ENCODE measurements around the gene TSHZ1.

The TSHZ1 gene

DNA sequence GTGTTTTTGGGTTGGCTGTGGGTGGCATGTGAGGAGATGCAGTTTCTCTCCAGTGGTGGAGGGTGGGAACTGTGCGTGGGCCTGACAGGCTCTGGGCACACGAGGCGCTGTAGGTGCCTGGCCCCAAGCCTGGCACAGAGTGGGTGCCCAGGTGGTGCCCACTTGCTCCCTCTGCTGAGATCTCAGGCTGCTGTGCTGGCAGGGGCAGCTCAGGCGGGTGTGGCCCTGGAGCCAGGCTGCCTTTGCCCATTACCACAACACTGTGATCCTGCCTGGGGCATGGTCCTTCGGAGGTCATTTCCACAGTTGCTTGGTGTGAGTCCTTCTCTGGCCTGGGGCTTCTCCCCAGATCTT is 20.4 kb downstream of the TSHZ1 start:
- Histone ChIP-seq H3K9ac (ENCODE audit: low read depth, low read length) (no peak overlapping the region), H3K36me3 (ENCODE audit: control insufficient read depth, insufficient read depth, low read length) (no peaks in the 10 kb centered on the region), H3K9me3 (ENCODE audit: control insufficient read depth, insufficient read depth, low read length) (no peaks in the 10 kb centered on the region), H3K4me1 (ENCODE audit: control insufficient read depth, insufficient read depth, low read length) (no peaks in the 10 kb centered on the region), H3K27me3 (ENCODE audit: control insufficient read depth, insufficient read depth, low read length) (no peaks in the 10 kb centered on the region), H3K4me3 (ENCODE audit: low read depth, low read length) (no peak overlapping the region)

DNA sequence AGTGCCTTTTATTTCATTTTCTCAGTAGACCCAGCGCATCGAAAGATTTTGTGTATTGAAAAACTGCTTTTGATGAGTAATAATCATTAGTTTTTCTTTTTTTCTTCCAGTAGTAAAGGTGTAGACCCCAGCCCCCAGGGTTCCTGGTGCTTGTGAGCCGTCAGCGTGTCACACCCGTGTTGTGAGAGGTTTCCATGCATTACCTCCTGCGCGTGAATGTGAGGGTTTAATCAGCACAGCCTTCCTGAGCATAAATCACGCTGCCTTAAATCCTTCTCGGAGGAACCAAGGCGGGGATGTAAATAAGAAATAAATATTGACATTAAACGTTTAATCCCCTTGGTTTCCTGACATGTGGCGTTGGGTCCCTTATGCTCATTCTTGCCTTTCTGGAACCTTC is 24.3 kb downstream of the TSHZ1 start:
- Histone ChIP-seq H3K4me1 (ENCODE audit: control insufficient read depth, insufficient read depth, low read length) (no peaks in the 10 kb centered on the region), H3K9ac (ENCODE audit: low read depth, low read length) (no peak overlapping the region), H3K4me3 (ENCODE audit: low read depth, low read length) (no peak overlapping the region), H3K9me3 (ENCODE audit: control insufficient read depth, insufficient read depth, low read length) (no peaks in the 10 kb centered on the region), H3K27me3 (ENCODE audit: control insufficient read depth, insufficient read depth, low read length) (no peaks in the 10 kb centered on the region), H3K36me3 (ENCODE audit: control insufficient read depth, insufficient read depth, low read length) (no peaks in the 10 kb centered on the region)

DNA sequence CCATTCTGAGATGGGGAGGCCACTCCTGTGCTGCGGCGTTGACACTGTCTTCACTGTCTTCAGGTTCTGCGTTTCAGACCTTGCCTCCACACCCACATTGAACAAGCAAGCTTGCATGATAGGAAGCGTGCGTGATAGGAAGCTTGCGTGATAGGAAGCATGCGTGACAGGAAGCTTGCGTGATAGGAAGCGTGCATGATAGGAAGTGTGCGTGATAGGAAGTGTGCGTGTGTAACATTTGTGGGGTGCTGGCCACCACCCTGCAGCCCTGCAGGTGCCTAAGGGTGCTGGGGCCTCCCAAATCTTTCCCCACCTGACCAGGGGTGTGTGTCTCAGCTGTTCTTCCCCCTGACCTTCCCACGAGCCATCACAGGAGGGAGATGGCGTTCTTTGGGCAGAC is 25.3 kb downstream of the TSHZ1 start:
- H3K9ac ChIP-seq (ENCODE audit: low read depth, low read length), result no peak overlapping the region
- H3K4me3 ChIP-seq (ENCODE audit: low read depth, low read length), result no peak overlapping the region
- no peaks in the 10 kb centered on the region for H3K27me3 ChIP-seq (ENCODE audit: control insufficient read depth, insufficient read depth, low read length)
- H3K9me3 ChIP-seq (ENCODE audit: control insufficient read depth, insufficient read depth, low read length), result no peaks in the 10 kb centered on the region
- H3K4me1 ChIP-seq (ENCODE audit: control insufficient read depth, insufficient read depth, low read length), result no peaks in the 10 kb centered on the region
- H3K36me3 ChIP-seq (ENCODE audit: control insufficient read depth, insufficient read depth, low read length), result no peaks in the 10 kb centered on the region

DNA sequence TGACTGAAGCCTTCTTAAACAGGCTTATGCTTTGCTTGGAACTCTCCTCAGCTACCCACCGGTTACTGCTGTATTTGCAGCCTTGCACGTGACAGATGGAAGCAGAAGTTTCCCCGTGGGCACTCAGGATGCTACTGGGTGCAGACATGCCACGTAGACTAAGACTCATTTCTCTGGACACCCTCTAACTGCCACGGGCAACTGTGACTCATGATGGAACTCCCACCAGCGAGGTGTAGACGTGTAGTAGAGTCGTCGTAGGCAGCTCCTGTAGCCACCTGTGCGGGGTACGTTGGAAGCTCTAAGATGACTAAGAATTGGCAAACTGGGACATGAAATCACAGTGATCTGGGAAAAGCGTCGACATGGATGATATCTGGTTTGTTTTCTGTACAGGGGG is 27.5 kb downstream of the TSHZ1 start:
- H3K4me1 ChIP-seq (ENCODE audit: control insufficient read depth, insufficient read depth, low read length), result no peaks in the 10 kb centered on the region

DNA sequence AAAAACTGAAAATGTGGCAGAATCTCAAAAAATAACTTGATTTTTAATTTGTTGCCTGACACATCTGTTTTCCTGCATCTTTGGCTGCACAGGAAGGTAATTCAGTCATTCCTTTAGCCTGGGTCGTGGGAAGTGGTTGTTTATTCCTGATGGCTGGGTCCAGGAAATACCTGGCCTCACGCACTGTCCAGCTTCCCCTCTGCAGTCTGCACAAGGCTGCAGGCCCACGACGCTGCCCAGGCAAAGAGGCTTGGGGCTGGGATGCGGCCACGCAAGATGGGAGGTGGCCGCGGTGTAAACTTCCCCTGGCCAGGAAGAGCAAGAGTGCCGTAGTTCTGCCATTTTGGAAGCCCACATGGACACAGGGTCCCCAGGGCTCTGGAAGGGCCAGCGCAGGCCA is 28.2 kb downstream of the TSHZ1 start:
- no peaks in the 10 kb centered on the region for H3K4me1 ChIP-seq (ENCODE audit: control insufficient read depth, insufficient read depth, low read length)
- H3K36me3 ChIP-seq (ENCODE audit: control insufficient read depth, insufficient read depth, low read length), result no peaks in the 10 kb centered on the region
- no peak overlapping the region for H3K4me3 ChIP-seq (ENCODE audit: low read depth, low read length)
- no peak overlapping the region for H3K9ac ChIP-seq (ENCODE audit: low read depth, low read length)
- no peaks in the 10 kb centered on the region for H3K27me3 ChIP-seq (ENCODE audit: control insufficient read depth, insufficient read depth, low read length)
- no peaks in the 10 kb centered on the region for H3K9me3 ChIP-seq (ENCODE audit: control insufficient read depth, insufficient read depth, low read length)

More for the DNA sequence above, 27.5 kb downstream of the TSHZ1 start:
- no peak overlapping the region for H3K9ac ChIP-seq (ENCODE audit: low read depth, low read length)
- no peaks in the 10 kb centered on the region for H3K9me3 ChIP-seq (ENCODE audit: control insufficient read depth, insufficient read depth, low read length)
- H3K4me3 ChIP-seq (ENCODE audit: low read depth, low read length), result no peak overlapping the region
- no peaks in the 10 kb centered on the region for H3K27me3 ChIP-seq (ENCODE audit: control insufficient read depth, insufficient read depth, low read length)
- no peaks in the 10 kb centered on the region for H3K36me3 ChIP-seq (ENCODE audit: control insufficient read depth, insufficient read depth, low read length)

DNA sequence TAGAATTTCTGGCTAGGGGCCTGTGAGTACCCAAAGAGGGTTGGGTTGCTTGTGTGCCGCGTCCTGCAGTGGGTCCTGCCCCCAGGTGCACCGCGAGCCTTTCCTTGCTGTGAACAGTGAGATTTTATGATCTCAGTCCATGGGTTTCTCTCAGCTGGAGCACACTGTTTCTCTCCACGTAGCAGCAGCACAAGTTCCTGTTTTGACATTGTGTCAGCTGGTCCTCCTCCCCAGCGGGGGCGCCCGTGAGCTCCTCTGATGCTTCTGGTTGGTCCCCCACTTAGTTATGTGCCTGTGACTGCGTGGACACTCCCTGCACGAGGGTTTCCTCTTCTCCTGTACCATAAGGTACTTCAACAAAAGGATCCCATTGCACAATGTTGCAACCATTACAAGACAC is 29.8 kb downstream of the TSHZ1 start:
- Histone ChIP-seq H3K36me3 (ENCODE audit: control insufficient read depth, insufficient read depth, low read length) (no peaks in the 10 kb centered on the region), H3K4me3 (ENCODE audit: low read depth, low read length) (no peak overlapping the region), H3K9me3 (ENCODE audit: control insufficient read depth, insufficient read depth, low read length) (no peaks in the 10 kb centered on the region), H3K27me3 (ENCODE audit: control insufficient read depth, insufficient read depth, low read length) (no peaks in the 10 kb centered on the region), H3K4me1 (ENCODE audit: control insufficient read depth, insufficient read depth, low read length) (no peaks in the 10 kb centered on the region), H3K9ac (ENCODE audit: low read depth, low read length) (no peak overlapping the region)

DNA sequence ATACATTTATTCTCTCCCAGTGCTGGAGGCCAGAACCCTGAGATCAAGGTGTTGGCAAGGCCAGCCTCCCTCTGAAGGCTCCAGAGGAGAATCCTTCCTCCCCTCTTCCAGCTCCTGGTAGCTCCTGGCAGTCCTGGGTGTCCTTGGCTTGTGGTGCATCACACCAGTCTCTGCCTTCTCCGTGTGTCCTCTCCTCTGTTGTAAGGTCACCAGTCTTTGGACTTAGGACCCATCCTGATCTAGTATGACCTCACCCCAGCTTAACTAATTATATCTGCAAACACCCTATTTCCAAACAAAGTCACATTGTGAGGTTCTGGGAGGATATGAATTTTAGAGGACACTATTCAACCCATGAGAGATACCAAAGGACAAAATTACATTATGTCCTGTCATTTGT is 31.1 kb downstream of the TSHZ1 start:
- no peak overlapping the region for H3K9ac ChIP-seq (ENCODE audit: low read depth, low read length)
- no peaks in the 10 kb centered on the region for H3K9me3 ChIP-seq (ENCODE audit: control insufficient read depth, insufficient read depth, low read length)
- H3K4me1 ChIP-seq (ENCODE audit: control insufficient read depth, insufficient read depth, low read length), result no peaks in the 10 kb centered on the region
- no peak overlapping the region for H3K4me3 ChIP-seq (ENCODE audit: low read depth, low read length)
- H3K36me3 ChIP-seq (ENCODE audit: control insufficient read depth, insufficient read depth, low read length), result no peaks in the 10 kb centered on the region
- H3K27me3 ChIP-seq (ENCODE audit: control insufficient read depth, insufficient read depth, low read length), result no peaks in the 10 kb centered on the region

DNA sequence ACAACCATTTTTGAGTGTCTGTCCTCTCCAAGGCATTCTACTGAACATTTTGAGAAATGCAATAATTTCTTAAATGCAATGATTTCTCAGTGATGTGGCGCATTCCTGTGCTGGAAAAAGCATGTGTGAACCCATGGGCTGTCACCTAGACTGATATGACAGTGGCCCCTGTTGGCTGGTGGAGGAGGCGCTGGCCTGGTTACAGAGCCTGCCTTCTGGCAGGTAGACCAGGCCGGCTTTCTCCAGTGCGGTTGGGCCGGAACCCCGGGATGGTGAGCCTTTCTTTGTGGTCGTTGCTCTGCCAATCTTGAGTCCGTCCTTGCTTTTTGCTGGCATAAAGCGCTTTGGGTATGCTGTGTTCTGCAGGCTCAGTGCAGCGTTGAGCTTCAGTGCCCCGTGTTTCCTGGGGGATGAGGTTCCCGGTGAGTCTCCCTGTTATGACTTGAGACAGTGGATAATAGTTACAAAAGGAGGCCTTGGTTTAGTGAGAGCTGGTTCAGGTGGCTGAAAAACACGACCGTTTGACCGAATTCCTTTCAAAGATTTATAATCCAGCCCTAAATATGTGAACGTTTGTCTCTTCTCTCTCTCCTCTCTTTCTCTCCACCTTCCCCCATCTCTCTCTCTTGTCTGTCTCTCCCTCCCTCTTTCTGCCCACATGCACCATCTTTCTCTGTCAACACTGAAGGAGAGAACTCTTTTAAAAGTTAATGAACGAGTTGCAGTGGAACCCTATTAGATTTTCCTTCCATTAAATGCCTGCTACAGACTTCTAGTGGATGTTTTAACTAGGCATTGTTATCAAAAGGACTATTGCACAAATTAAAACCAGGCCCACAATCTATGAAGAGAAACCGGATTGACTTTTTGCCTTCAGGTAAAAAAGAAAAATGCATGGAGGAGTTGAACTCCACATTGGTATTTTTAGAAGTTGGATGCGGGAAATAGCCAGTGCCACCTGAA is 34.0 kb downstream of the TSHZ1 start:
- Histone ChIP-seq H3K27me3 (ENCODE audit: control insufficient read depth, insufficient read depth, low read length) (no peaks in the 10 kb centered on the region), H3K4me3 (ENCODE audit: low read depth, low read length) (no peak overlapping the region), H3K36me3 (ENCODE audit: control insufficient read depth, insufficient read depth, low read length) (no peaks in the 10 kb centered on the region)

DNA sequence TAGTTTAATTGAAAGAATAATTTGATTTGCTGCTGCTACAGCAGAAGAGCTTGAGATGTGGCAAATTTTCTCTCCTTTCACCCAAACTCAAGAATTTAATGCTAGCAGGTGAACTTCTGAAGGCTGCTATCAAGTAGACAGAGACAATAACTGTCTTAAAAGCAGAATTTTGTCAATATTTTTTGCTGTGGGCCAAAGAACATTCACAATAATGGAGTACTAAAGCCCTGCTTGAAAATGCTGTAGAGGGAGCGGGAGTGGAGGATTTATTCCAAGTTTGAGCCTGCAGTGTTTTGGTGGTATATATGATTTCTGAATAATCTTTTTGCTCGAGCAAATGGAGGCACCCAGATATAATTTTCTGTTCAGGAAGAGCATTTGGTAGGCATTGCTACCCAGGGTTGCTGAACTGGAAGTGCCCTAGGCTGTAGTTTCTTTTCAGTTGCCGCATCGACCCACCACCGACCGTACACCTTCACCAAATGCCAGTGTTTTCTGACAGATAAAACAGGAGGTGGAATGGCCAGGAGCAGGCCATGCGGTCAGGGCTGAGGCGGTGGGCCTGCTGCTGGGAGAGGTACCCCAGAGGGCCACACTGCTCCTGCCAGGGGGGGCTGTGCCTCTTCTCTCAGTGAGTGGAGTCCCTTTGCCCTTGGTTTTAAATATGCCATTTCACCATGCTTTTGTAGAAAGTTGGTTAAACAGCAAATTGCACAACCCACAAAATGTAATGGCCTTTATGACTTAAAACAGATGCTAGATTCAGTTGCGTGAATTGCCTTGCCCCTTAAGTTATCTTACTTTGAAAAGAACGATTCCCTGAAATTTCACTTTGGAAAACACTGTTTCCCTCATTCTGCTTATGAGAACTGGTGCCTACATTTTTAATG is 36.4 kb downstream of the TSHZ1 start:
- Histone ChIP-seq H3K4me3 (ENCODE audit: low read depth, low read length) (no peak overlapping the region), H3K4me1 (ENCODE audit: control insufficient read depth, insufficient read depth, low read length) (no peaks in the 10 kb centered on the region), H3K9ac (ENCODE audit: low read depth, low read length) (no peak overlapping the region), H3K9me3 (ENCODE audit: control insufficient read depth, insufficient read depth, low read length) (no peaks in the 10 kb centered on the region), H3K27me3 (ENCODE audit: control insufficient read depth, insufficient read depth, low read length) (no peaks in the 10 kb centered on the region), H3K36me3 (ENCODE audit: control insufficient read depth, insufficient read depth, low read length) (no peaks in the 10 kb centered on the region)

More for the DNA sequence above, 34.0 kb downstream of the TSHZ1 start:
- Histone ChIP-seq H3K9me3 (ENCODE audit: control insufficient read depth, insufficient read depth, low read length) (no peaks in the 10 kb centered on the region), H3K4me1 (ENCODE audit: control insufficient read depth, insufficient read depth, low read length) (no peaks in the 10 kb centered on the region), H3K9ac (ENCODE audit: low read depth, low read length) (no peak overlapping the region)

DNA sequence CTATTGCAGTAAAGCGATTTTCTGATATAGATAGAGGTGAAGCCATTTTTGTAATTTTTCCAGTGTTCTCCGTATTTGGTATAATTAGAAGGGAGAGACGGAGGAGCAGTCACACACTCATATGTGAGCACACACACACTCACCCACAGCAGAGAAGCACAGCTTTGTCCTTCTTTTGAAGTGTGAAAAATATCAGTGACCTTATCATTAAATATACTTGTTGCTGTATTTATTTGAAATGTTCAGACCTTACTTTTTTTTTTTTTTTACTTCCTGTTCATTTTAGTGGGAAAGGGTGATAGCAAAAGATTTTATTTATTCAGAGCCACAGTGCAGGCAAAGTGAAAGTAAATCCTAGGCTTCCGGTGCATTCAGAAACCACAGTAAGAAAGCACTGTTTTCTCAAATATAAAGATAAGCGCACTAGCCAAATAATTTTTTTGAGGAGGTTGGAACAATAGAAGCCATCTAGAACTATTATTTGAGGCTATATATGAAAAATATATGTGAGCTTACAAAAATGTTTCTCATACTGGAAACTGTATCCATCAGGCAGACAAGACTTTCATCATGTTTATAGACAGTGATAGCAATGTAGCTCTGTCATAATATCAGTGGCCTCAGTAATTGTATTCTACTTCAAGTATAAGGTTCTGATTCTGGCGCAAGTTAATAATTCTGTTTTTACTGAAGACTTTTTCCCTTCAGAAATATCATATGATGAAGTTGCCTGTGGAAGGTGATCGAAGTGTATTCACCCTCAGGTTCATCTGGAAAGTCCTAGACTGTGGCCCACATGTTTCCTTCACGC is 37.2 kb downstream of the TSHZ1 start:
- H3K9ac ChIP-seq (ENCODE audit: low read depth, low read length), result no peak overlapping the region
- H3K9me3 ChIP-seq (ENCODE audit: control insufficient read depth, insufficient read depth, low read length), result no peaks in the 10 kb centered on the region
- no peaks in the 10 kb centered on the region for H3K4me1 ChIP-seq (ENCODE audit: control insufficient read depth, insufficient read depth, low read length)
- no peak overlapping the region for H3K4me3 ChIP-seq (ENCODE audit: low read depth, low read length)
- no peaks in the 10 kb centered on the region for H3K36me3 ChIP-seq (ENCODE audit: control insufficient read depth, insufficient read depth, low read length)
- no peaks in the 10 kb centered on the region for H3K27me3 ChIP-seq (ENCODE audit: control insufficient read depth, insufficient read depth, low read length)

DNA sequence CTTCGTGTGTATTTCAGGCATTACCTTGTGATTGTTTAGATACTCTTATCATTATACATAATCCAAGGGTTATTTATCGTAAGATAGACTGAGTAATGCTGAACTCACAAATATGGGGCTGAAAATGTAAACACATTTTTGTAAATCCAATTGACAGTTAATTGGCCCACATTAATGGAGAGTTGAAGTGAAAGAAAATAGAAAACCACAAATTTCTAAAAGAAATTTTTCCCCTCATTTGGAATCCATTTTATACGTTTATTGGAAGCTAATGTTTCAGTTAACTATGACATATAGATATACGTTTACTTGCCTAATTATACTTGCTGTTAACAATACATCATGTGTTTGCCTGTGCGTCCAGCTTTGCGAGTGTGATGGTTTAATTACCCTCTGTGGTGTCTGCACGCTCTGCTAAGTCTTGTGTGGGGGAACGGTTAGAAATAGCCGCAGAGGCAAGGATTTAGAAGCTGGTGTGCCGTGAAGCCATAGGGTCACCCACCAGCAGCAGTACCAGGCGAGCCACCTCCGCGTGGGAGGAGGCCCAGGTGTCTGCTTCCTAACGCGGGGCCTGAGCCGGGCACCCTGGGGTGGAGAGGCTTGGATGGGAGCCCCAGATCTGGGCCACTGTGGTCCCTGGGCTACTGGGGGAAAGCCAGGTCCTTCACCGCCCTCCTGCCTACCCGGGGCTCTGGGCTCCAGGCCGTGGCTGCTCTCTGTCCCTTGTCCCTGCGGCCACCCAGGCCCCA is 38.0 kb downstream of the TSHZ1 start:
- Histone ChIP-seq H3K4me3 (ENCODE audit: low read depth, low read length) (no peak overlapping the region), H3K36me3 (ENCODE audit: control insufficient read depth, insufficient read depth, low read length) (no peaks in the 10 kb centered on the region)

More for the DNA sequence above, 38.0 kb downstream of the TSHZ1 start:
- Histone ChIP-seq H3K9ac (ENCODE audit: low read depth, low read length) (no peak overlapping the region), H3K4me1 (ENCODE audit: control insufficient read depth, insufficient read depth, low read length) (no peaks in the 10 kb centered on the region), H3K27me3 (ENCODE audit: control insufficient read depth, insufficient read depth, low read length) (no peaks in the 10 kb centered on the region), H3K9me3 (ENCODE audit: control insufficient read depth, insufficient read depth, low read length) (no peaks in the 10 kb centered on the region)

Measured in iPS-15b (cell line).